ENCODE data around the gene ERFL.
"Not testable (repeated sequence)": the region's sequence is repeated elsewhere in the genome, so short reads cannot be mapped to it uniquely, and the experiment has no call there.

ERFL gene

DNA sequence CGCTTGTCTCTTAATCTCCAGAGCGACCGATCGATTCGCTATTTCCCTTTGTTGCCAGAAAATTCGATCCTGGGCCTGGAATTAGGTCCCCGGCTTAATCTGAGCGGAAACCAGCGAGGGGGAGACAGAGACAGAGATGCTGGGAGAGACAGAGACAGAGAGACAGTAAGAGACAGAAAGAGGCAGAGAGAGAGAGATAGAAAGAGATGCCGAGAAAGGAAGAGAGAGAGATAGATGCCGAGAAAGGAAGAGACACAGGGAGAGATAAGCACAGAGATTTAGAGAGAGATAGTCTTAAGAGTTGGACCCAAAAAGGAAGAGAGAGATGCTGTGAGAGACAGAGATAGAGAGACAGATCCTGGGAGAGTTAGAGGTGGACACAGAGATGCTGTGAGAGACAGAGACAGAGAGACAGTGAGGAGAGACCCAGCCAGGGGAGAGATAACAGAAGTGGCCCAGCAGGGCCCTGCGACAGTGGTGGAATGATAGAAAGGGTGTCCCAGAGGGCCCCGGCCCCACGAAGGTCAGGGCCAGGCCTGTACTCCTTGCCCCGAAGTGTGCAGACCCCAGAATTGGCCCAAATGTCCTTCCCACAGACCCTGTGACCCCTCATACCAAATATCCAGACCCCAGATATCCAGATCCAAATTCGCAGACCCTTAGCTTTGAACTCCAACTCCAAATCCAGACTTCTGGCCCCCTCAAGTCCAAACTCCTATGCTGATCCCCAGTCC is 1.3 kb downstream of the ERFL start:
- DNase-seq = no peak

DNA sequence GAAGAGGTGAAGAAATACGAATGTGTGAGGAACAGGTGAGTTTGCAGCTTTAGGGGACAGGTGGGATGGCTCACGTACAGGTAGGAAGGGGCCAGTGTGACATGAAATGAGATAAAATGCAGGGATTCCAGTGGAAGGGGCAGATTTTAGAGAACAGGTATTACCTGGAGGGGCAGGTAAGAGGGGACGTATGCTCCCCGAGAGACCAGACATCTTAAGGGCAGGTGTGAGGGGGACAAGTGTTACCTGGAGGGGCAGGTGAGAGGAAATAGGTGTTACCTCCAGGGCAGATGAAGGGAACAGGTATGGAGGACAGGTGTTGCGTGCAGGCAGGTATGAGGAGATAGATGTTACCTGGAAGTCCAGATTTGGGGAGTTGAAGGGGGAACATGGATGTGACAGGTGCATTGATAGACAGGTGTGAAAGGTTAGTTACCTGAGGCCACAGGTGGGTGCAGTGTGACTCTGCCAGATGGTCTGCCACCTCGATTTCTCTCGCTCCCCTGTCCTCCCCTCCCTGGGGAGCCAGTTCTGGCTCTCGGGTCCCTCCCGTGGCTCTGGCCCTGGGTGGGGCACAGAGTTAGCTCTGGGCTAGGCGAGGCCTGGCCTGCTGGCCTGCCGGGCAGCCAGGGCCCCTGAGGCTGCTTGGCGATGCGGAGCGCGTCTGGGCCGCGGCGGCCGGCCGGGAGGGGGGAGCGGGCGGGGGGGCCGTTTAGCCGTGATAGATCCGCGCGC is 2.1 kb downstream of the ERFL start:
- DNase-seq = no peak

DNA sequence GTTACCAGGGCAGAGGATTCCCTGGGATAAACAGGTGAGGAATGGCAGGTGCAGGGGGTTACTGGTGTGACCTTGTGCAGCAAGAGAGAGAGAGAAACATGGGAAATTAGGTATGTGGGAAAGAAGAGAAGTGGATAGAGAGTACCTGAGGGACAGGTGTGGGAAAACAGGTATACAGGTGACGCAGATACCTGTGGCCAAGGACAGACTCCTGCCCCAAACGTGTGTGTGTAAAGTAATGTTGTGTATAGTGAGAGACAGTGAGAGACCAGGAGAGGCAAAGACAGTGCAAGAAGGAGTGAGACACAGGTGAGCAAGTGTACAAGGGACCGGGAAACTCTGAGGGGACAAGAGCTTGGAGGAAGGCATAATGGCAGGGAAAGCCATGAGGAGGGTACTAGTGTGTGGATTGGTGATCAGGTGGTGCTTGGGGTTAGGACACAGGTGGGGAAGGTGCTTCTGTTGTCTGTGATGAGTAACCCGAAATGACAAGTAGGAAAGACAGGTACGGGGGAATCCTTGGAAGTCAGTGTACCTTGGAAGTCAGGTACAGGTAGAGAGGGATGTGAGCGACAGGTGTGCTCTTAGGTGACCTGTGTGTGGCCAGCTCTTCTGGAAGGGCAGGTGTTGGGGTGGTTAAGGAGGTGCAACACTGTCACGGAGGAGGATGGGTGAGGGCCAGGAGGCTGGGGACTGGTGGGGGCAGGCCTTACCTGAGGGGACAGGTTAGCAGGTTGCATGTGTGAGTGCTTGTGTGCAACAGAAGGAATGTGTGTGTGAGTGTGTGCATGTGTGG is 2.8 kb downstream of the ERFL start:
- no peak for DNase-seq

DNA sequence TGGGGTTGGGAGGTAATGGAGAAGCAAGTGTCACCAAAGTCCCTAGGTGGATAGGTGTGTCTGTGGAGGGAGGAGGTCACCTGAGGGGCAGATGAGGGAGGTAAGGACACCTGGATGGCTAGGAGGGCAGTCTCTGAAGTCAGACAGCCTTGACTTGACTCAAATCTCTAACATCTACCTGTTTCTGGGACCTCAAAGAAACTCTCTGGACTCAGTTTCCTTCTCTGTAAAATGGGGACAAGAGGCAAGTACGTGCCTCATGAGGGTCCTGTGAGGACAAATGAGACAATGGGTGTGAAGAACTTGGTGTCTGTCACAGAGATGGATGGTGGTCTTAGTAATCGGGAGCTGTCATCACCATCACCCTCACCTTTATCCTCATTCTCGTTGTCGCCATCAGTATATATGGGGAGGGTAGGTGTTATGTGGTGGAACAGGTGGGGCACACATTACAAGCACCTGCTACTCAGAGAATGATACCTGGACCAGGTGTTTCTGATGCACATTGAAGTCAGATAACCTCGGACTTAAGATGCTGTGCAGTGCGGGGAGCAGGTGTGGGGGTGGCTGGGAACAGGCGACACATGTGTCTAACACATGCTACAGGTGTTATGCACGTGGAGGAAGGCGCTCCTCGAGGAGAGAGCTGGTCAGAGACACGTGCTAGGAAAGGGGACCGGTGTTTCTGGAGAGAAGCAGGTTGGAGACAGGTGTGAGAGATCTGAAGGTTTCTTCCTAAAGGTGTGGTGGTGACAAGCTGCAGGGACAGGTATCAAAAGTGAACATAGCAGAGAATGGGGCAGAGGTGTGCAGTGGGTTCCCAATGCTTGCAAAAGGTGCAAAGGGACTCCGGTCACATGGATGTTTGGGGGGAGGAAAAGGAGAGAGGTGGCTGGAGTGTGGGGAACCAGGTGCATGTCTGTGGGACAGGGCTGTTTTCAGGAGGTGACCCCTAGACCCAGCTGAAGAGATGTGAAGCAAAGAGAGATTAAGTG is 3.8 kb downstream of the ERFL start:
- no peak for DNase-seq

DNA sequence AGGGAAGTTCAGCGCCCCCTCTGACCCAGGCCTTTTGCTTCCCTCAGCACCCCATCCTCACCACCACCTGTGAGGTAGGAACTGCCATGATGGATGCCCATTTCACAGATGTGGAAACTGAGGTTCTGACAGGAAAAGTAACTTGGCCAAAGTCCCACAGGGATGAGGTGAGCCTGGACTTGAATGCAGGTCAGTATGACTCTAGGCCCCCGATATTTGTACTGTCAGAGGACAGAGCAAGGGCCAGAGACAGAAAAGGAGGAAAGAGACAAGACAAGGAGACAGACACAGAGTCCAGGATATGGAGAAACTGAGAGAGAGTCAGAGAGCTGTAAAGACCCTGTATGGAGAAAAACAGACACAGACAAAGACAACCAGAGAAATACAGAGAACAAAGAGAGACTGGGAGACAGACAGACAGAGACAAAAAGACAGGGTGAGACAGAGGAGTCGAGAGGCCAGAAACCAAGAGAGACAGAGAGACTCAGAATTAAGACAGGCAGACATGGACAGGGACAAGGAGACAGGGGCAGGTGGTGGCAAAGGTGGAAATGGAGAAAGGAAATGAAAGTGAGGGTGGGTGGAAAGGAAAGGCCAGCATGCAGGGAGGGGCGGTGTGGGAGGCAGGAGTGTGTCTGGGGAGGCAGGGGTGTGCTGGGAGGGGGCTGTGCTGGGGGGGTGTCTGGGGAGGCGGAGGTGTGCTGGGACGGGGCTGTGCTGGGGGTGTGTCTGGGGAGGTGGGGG is 5.0 kb downstream of the ERFL start:
- DNase-seq = no peak

DNA sequence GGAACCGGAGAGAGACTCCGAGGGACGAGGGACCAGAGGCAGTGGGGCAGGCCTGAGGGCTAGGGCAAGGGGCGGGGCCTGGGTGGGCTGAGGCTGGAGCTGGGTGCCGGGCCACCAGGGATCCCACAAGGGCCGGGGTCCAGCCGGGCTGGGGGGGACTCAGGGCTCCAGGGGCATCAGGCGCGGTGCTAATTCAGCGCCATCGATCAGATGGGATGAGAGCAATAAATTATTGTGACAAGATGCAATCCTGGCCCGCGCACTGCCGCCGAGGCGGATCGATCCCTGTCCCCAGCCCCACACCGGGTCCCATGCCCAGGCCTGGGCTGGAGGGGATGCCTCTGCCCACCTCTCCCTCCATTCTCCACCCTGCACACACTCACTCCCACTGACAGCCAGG is 5.7 kb downstream of the ERFL start:
- DNase-seq = no peak

DNA sequence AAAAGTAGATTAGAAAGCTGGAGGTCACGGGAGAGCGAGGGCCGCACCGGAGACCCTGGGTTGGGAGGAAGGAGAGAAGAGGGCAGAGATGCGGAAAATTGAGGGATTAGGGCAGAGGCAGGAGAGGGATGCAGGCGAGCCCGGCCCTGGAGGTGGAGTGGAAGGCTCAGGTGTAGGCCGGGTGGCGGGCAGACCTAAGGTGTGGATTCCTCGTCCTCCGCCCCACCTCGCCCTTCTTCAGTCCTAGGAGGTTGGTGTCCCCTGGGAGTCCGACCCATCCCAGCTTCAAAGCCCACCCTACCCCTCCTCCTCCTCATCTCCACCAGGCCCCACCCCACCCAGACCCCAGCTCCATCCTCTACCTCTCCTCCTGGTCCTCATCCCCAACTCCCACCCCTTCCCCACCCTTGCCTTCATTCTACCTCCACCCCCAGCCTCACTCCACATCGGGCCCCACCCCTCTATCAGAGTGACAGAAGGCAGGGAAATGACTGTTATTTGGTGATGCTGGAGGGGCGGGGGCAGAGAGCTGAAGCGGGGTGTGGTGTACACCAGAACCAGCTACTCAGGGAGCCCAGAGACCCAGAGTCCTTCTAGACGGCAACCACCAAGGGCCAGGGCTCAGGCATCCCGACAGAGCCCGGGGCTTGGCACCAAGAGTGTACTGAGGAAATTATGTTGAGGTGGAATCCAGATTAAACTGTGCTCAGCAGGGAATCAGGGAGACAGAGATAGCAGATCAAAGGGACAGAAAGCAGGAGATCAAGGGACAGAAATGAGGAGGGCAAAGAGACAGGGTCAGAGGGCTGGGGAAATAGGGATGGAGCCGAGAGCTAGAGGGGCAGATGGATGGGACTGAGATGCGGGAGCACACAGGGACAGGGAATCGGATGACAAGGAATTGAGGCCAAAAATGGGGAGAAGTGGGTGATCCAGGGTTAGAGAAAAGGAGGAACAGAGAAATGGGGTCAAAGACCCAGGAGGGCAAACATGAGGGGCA is 6.4 kb downstream of the ERFL start:
- DNase-seq = no peak

DNA sequence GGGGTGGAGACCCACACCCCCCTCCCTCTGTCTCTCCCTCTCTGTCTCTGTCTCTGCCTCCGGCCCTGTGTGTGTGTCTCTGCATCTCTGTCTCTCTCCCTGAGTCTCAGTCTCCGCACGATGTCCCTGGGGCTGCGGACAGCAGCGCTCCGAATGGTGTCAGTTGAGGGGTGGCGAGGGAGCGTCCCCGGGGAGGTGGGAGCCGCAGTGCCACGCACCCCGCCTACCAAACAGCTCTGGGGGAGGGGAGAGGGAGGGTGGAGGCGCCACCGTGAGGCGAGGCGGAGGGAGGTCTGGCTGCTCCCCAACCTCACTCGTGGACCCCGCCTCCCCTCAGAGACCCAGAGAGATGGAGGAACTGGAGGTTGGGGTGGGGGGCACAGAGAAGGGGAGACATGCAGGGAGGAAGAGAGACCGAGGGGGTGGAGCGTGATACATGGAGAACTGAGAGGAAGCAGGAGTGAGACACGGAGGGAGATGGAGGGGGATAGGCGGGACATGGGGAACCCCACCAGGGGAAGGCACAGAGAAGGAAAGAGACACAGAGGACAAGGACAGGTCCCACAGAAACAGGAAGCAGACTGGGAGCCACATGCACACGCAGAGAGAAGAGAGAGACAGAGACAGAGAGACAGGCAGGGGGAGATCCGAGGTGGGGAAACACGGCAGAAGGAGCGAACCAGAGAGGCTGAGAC is 7.2 kb downstream of the ERFL start:
- DNase-seq = no peak

DNA sequence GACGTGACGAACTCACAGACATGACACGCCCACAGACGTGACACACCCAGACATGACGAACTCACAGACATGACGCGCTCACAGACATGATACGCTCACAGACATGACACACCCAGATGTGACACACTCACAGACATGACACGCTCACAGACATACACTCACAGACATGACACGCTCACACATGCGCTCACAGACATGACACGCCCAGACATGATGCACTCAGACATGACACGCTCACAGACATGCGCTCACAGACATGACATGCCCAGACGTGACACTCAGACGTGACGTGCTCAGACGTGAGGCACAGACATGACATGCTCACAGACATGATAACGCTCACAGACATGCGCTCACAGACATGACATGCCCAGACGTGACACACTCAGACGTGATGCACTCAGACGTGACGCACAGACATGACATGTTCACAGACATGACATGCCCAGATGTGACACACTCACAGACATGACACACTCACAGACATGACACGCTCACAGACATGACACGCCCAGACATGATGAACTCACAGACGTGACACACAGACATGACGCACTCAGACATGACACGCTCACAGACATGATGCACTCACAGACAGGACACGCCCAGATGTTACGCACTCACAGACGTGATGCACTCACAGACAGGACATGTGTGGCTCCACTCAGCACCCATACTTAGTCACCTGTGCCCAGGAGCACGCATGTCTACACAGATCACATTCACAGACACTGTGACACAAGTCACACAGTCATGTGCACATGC is 8.1 kb downstream of the ERFL start:
- no peak for DNase-seq

DNA sequence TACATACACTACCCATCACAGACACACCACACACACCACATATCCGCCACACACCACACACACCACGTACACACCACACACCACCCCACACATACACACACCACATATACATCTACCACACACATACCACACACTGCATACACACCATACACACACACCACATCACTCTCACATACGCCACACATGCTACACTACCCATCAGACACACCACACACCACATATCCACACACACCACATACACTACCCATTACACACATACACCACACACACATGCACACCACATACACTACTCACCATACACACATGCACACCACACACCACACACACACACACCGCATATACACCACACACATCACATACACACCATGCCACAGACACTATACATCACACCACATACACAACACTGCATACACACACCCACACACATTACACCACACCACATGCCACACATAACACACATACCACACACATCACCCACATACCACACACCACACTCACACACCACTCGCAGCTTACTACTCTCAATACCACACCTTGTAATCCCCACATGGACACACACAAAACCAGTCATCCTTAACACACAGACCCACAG is 9.5 kb downstream of the ERFL start:
- no peak for DNase-seq

DNA sequence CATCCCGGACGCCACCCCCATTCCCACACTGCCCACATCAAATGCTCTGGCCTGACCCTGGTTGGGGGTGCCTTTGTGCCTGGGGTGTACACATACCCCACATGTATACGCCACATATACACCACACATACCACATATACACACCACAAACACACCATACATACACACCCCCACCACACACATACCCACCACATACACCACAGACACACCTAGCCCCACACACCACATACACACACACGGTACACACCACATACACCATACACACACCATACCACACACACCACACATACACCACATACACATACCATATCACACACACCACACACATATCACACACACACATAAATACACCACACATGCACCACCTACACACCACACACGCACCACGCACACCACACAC is 10.2 kb downstream of the ERFL start:
- no peak for DNase-seq

DNA sequence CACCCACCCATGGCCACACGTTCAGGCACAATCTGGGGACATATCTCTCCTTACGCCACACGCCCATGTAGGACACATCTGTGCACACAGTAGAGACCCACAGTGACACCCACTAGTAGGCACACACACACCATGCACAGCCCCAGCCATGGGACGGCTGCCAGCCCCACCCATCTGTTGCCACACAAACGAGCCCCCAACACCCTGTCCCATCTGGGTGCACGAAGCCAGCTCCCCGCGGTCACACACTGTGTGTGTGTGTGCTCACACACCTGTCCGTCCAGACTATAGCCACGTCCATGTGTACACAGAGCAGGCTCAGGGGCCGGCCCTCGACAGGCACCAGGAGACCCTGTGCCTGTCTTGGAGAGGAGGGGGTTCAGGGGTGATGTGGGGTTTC is 10.6 kb downstream of the ERFL start:
- DNase-seq = no peak

DNA sequence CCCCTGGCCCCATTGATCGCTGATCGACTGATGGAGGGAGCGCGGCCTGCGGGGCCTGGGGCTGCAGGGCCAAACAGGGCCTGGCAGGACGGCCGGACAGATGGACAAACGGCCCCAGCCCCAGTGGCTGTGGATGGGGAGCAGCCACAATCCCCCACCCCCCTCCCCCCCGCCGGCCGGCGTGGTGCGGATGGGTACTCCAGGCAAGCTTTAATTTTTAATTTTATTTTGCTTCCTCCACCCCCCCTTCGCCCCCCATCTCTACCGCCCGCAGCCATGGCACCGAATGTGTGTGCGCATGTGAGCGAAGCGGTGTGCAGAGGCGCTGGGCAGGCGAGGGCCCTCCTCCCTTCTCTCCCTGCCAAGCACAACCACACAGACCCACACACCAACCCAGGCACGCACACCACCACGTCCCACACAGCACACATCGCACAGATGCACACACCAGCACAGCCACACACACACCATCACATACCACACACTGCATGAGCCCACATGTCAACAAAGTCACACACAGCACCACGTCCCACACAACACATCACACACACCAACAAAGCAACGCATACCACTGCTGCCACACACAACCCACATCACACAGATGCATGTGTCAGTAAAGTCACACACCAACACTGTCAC is 12.4 kb downstream of the ERFL start:
- DNase-seq = no peak

DNA sequence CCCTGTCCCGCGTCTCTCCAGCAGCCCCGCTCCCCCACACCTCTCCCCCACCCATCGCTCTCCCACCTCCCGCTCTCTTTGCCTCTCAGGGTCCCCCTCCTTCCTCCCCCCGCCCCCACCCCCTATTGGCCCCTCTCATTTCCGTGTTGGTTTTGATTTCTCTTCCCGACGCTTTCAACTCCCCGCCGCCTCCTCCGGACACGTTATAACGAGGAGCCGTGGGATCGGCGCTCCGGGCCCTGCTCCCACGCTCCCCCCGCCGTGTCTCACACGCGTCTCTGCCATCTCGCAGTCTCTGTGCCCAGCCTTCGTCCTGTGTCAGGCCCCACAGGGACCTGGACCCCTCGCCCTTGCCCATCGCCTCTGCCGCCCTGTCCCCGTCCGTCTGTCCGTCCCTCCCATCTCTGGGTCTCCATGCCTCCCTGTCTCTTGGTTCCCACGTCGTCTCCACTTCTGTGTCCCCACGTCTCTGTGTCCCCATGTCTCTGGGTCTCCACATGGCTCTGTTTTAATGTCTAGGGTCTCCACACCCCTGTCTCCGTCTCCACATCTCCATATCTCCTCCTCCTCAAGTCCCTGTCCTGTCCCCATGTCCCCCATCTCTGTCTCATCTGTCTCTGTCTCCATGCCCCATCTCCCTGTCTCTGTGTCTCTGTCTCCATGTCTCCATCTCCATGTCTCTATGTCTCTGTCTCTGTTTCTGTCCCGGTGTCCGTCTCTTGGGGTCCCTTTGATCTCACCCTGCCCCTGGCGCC is 13.1 kb downstream of the ERFL start:
- no peak for DNase-seq

DNA sequence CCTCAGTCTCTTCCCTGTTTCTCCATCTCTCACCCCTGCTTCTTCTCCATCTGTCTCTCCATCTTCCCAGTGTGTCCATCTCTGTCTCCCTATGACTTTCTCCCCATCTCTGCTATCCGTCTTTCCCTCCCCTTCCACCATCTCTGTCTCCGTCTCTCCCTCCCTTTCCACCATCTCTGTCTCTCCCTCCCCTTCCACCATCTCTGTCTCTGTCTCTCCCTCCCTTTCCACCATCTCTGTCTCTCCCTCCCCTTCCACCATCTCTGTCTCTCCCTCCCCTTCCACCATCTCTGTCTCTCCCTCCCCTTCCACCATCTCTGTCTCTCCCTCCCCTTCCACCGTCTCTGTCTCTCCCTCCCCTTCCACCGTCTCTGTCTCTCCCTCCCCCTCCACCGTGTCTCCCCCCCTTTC is 13.8 kb downstream of the ERFL start:
- not testable (repeated sequence) for DNase-seq

DNA sequence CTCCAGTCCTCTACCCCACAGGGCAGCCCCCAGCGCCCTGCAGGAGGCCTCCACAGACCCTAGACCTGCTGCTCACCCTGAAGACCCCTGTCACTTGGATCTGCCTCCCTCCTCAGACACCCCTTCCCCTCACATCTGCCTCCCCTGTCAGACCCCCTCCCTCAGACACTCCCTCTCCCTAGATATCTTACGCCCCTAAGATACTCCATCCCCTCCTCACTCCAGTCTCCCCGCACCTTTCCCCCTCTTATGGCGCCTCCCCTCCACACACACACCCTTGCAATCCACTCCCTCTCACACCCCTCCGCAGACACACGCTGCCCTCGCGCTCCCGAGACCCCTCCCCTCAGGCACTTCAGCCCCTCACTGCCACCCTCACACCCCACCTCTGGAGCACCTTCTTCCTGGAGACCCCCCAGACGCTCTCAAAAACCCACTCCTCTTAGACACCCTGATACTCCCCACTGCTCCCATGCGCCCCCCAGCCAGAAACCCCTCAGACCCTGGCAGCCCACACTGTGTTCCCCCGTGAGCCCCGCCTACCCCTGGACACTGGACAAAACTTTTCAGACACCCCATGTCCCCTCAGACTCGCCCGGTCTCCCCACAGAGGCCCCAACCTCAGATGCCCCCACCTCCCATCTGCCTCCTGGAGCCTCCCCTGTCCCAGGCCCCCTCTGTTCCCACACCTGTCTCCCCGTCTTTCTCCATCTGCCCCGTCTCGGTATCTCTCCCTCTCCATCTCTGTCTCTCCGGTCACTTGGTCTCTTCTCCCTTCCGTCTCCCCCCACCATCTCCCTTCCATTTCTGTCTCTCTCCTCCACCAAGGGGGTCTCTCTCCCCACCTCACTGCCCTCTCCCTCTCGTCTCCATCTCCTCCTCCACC is 14.5 kb downstream of the ERFL start:
- no peak for DNase-seq

All from NCI-H524 treated with DMSO at 0.1 percent for 48 hours (cell line).